PC-3 (cell line): ENCODE results near the gene TSPAN32.

Experiments used
- CTCF ChIP-seq: fragments of 300-600 bp; sonication (generic); conservative IDR thresholded peaks from 2 replicates; pipeline ENCODE4 v1.5.1; 2017; ENCODE audit warnings: antibody characterized with exemption, low read depth, mild to moderate bottlenecking, low read length
- EZH2 ChIP-seq: fragments of 300-600 bp; sonication (generic); IDR thresholded peaks from one replicate; pipeline ENCODE4 v1.6.1; 2017; ENCODE audit warnings: antibody characterized with exemption, mild to moderate bottlenecking, low read length; ENCODE audit not compliant: unreplicated experiment
- EZH2phosphoT487 ChIP-seq: fragments of 300-600 bp; sonication (generic); IDR thresholded peaks from 2 replicates; pipeline ENCODE4 v1.6.1; 2018; ENCODE audit warnings: mild to moderate bottlenecking, antibody characterized with exemption, low read length, borderline replicate concordance

- no peak for TF ChIP-seq EZH2
- TF ChIP-seq CTCF: no peak
- no peak for TF ChIP-seq EZH2phosphoT487
Measured at GRCh38 chr11:2300936-2301630, 730 bp upstream of the TSPAN32 start.
